ENCODE results near the gene DDX55.

DNA sequence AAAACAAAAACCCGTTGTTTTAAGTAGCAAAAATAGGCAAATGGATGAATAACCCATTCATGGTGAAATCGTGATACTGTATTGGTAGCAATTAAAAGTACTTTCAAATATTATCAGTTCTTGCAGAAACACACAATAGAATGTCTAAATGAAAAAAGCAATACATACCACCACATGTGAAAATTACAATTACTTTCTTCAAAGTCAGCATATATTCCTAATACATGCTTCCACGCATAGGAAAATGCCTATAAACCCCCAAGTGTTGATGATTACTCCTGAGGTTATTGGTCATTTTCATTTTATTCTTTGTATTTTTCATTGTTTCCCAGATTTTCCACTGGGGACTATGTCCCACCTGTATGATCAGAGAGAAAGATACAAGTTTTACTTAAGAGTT, 15.2 kb downstream of the DDX55 start:
- TF ChIP-seq, protein P1, sequence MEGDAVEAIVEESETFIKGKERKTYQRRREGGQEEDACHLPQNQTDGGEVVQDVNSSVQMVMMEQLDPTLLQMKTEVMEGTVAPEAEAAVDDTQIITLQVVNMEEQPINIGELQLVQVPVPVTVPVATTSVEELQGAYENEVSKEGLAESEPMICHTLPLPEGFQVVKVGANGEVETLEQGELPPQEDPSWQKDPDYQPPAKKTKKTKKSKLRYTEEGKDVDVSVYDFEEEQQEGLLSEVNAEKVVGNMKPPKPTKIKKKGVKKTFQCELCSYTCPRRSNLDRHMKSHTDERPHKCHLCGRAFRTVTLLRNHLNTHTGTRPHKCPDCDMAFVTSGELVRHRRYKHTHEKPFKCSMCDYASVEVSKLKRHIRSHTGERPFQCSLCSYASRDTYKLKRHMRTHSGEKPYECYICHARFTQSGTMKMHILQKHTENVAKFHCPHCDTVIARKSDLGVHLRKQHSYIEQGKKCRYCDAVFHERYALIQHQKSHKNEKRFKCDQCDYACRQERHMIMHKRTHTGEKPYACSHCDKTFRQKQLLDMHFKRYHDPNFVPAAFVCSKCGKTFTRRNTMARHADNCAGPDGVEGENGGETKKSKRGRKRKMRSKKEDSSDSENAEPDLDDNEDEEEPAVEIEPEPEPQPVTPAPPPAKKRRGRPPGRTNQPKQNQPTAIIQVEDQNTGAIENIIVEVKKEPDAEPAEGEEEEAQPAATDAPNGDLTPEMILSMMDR (optimal IDR thresholded peaks at IDR 0.05 in 1 of 3, IDR thresholded peaks at IDR 0.05 in 1 of 3, conservative IDR thresholded peaks at IDR 0.05 in 1 of 3; ENCODE audit: extremely low read depth in 1 of 3, insufficient read depth in 2 of 3, low read length in 3 of 3) = no peak
- TF ChIP-seq EZH2 (IDR thresholded peaks at IDR 0.05; ENCODE audit: low read length) = no peak
